A673 (cell line): Measurements from ENCODE around the gene FBN1. TPM values are rescaled to one million over a fixed set of nuclear protein-coding genes. Genes with fewer than 3 reads are reported as not detected.

Experiments used
- BruUV-seq: library from RNA; stranded (reverse); fragments of 400-500 nt; replicated peaks from 2 replicates; lab custom pipeline; 2021; lab: Mats Ljungman, UMichigan
- CTCF ChIA-PET: fragments of 300-600 bp; sonication (Branson Sonifier 250); formaldehyde crosslinking; loops from one replicate; lab custom pipeline; 2022; ENCODE audit warnings: antibody characterized with exemption; lab: Charles Lee
- POLR2A ChIA-PET: fragments of 300-600 bp; sonication (Branson Sonifier 250); formaldehyde crosslinking; loops from one replicate; lab custom pipeline; 2022; ENCODE audit warnings: antibody characterized with exemption; ENCODE audit not compliant: low non-redundant PET; lab: Charles Lee
- DNase-seq: peaks from one replicate; pipeline ENCODE4 v3.0.0-alpha.2; 2015; ENCODE audit warnings: low spot score
- H3K27ac ChIP-seq: fragments of 200-600 bp; sonication (generic); 2 replicates; pipeline ENCODE4 v1.5.1; 2016; ENCODE audit warnings: mixed run types, low read depth, mild to moderate bottlenecking, mixed read lengths, antibody characterized with exemption, low read length; ENCODE audit not compliant: poor library complexity, severe bottlenecking
- H3K27me3 ChIP-seq: fragments of 200-600 bp; sonication (generic); replicated peaks from 2 replicates; pipeline ENCODE4 v1.6.1; 2017; ENCODE audit warnings: mixed run types, low read depth, mild to moderate bottlenecking, mixed read lengths, antibody characterized with exemption, low read length; ENCODE audit not compliant: insufficient read depth, poor library complexity
- H3K36me3 ChIP-seq: fragments of 200-600 bp; sonication (generic); 2 replicates; pipeline ENCODE4 v1.6.1; 2016; ENCODE audit warnings: mixed run types, mild to moderate bottlenecking, mixed read lengths, antibody characterized with exemption, low read length; ENCODE audit not compliant: insufficient read depth, poor library complexity, severe bottlenecking
- H3K4me1 ChIP-seq: fragments of 200-600 bp; sonication (generic); 2 replicates; pipeline ENCODE4 v1.6.1; 2017; ENCODE audit warnings: mixed run types, mild to moderate bottlenecking, mixed read lengths, antibody characterized with exemption, low read length; ENCODE audit not compliant: insufficient read depth, poor library complexity, severe bottlenecking
- H3K4me3 ChIP-seq: fragments of 200-600 bp; sonication (generic); 2 replicates; pipeline ENCODE4 v1.5.1; 2016; ENCODE audit warnings: low read depth, mixed run types, mild to moderate bottlenecking, mixed read lengths, low read length; ENCODE audit not compliant: poor library complexity, severe bottlenecking
- H3K9me3 ChIP-seq: fragments of 200-600 bp; sonication (generic); 2 replicates; pipeline ENCODE4 v1.6.1; 2016; ENCODE audit warnings: mixed run types, low read depth, mild to moderate bottlenecking, mixed read lengths, antibody characterized with exemption, low read length; ENCODE audit not compliant: poor library complexity, severe bottlenecking
- CTCF ChIP-seq: fragments of 300-800, 200-600 bp; sonication (generic); conservative IDR thresholded peaks from 2 replicates; pipeline ENCODE4 v1.5.1; 2017; ENCODE audit warnings: low read depth, mild to moderate bottlenecking, antibody characterized with exemption, low read length, moderate library complexity, mixed read lengths
- EZH2 ChIP-seq: fragments of 200-600 bp; sonication (generic); IDR thresholded peaks from 2 replicates; pipeline ENCODE4 v1.6.1; 2017; ENCODE audit warnings: borderline replicate concordance, low read depth, mild to moderate bottlenecking, mixed read lengths, antibody characterized with exemption, low read length; ENCODE audit not compliant: poor library complexity, severe bottlenecking
- intact Hi-C: fragments of 100-400 bp; cut with micrococcal nuclease; formaldehyde crosslinking; loops from one replicate; pipeline ENCODE4 v1.10.0; 2022; ENCODE audit not compliant: unreplicated experiment
- total RNA-seq: library from RNA; stranded (reverse); gene quantifications from 2 replicates; pipeline ENCODE4 v1.2.3, GENCODE V29; 2021

Gene FBN1
- total RNA-seq, 1 experiment from 2014 or later: 25.4 TPM

GRCh38 chr15:48601095-48601494 lies 44.4 kb downstream of the FBN1 start:
- Histone ChIP-seq H3K27ac (peak overlapping the region; percentile 76), H3K36me3 (no peaks in the 10 kb centered on the region), H3K9me3 (no peaks in the 10 kb centered on the region), H3K4me1 (peaks cover 32% of the 10 kb centered on the region), H3K27me3 (no peaks in the 10 kb centered on the region), H3K4me3 (no peak overlapping the region)
- TF ChIP-seq EZH2 (no peak), CTCF (no peak)
- intact Hi-C loops: no loop called here
- CTCF ChIA-PET: no interaction called here
- no TSS peak for BruUV-seq
- no peak for DNase-seq
- POLR2A ChIA-PET: interaction anchor here (0.6 kb wide), 1 partner anchor 14 kb away, joined by 5 read pairs; no protein-coding TSS in a partner anchor

GRCh38 chr15:48596841-48597240 lies 48.7 kb downstream of the FBN1 start:
- peaks cover 13% of the 10 kb centered on the region for H3K4me1 ChIP-seq
- ChIA-PET CTCF (no interaction called here), POLR2A (no interaction called here)
- H3K4me3 ChIP-seq: no peak overlapping the region
- intact Hi-C loops: no loop called here
- H3K27ac ChIP-seq: no peak overlapping the region
- DNase-seq: no peak
- TF ChIP-seq EZH2 (no peak), CTCF (no peak)
- no TSS peak for BruUV-seq
- H3K27me3 ChIP-seq: no peaks in the 10 kb centered on the region
- no peaks in the 10 kb centered on the region for H3K9me3 ChIP-seq
- no peaks in the 10 kb centered on the region for H3K36me3 ChIP-seq

GRCh38 chr15:48596415-48596814 lies 49.1 kb downstream of the FBN1 start:
- Histone ChIP-seq H3K36me3 (no peaks in the 10 kb centered on the region), H3K27me3 (no peaks in the 10 kb centered on the region), H3K4me1 (peaks cover 10% of the 10 kb centered on the region), H3K9me3 (no peaks in the 10 kb centered on the region), H3K4me3 (no peak overlapping the region), H3K27ac (no peak overlapping the region)
- TF ChIP-seq EZH2 (no peak), CTCF (no peak)
- intact Hi-C loops: no loop called here
- no TSS peak for BruUV-seq
- DNase-seq: no peak
- POLR2A ChIA-PET: no interaction called here
- CTCF ChIA-PET: no interaction called here
